ENCODE data around the gene ZNF791.

DNA sequence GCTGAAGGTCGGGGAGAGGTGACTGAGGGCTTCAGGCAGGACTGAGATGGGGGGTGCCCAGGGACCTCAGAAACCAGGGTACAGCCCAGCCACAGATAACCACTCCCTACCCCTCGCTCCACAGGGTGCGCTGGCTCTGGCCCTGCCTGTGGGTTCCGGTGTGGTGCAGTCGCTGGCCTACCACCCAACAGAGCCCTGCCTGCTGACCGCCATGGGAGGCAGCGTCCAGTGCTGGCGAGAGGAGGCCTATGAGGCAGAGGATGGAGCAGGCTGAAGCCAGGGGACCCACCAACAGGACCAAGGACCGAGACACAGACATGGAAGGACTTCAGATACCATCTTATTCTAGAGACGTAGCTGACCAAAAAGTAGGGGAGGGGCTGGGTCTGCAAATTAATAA, 64.7 kb downstream of the ZNF791 start:
- no peak for TF ChIP-seq POLR2AphosphoS5 (IDR thresholded peaks at IDR 0.05; ENCODE audit: low read depth, low read length)
- TF ChIP-seq TAF1 (IDR thresholded peaks at IDR 0.05; ENCODE audit: borderline replicate concordance, insufficient read depth, low read length): no peak
- TF ChIP-seq, protein P1, sequence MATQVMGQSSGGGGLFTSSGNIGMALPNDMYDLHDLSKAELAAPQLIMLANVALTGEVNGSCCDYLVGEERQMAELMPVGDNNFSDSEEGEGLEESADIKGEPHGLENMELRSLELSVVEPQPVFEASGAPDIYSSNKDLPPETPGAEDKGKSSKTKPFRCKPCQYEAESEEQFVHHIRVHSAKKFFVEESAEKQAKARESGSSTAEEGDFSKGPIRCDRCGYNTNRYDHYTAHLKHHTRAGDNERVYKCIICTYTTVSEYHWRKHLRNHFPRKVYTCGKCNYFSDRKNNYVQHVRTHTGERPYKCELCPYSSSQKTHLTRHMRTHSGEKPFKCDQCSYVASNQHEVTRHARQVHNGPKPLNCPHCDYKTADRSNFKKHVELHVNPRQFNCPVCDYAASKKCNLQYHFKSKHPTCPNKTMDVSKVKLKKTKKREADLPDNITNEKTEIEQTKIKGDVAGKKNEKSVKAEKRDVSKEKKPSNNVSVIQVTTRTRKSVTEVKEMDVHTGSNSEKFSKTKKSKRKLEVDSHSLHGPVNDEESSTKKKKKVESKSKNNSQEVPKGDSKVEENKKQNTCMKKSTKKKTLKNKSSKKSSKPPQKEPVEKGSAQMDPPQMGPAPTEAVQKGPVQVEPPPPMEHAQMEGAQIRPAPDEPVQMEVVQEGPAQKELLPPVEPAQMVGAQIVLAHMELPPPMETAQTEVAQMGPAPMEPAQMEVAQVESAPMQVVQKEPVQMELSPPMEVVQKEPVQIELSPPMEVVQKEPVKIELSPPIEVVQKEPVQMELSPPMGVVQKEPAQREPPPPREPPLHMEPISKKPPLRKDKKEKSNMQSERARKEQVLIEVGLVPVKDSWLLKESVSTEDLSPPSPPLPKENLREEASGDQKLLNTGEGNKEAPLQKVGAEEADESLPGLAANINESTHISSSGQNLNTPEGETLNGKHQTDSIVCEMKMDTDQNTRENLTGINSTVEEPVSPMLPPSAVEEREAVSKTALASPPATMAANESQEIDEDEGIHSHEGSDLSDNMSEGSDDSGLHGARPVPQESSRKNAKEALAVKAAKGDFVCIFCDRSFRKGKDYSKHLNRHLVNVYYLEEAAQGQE (IDR thresholded peaks at IDR 0.05; ENCODE audit: insufficient read depth in 1 of 2, low read depth in 2 of 2, low read length in 2 of 2): no peak
- TF ChIP-seq FOXP2 (optimal IDR thresholded peaks at IDR 0.05; ENCODE audit: borderline replicate concordance, extremely low read depth, extremely low read length, insufficient read depth): no peak
- TF ChIP-seq SIN3A (IDR thresholded peaks at IDR 0.05; ENCODE audit: borderline replicate concordance, insufficient read depth, low read length): no peak

Measured in PFSK-1 (cell line).